Loucy (cell line): ENCODE measurements around the gene CENPU.

Experiments used
- H2AFZ ChIP-seq: fragments of 200-600 bp; sonication (generic); 2 replicates; pipeline ENCODE4 v1.6.0; 2016; ENCODE audit warnings: antibody characterized with exemption, mild to moderate bottlenecking, low read length, moderate library complexity
- H3F3A ChIP-seq: fragments of 200-600 bp; 2 replicates; pipeline ENCODE4 v1.6.0; 2016; ENCODE audit warnings: antibody characterized with exemption, low read depth, mild to moderate bottlenecking
- H3K27me3 ChIP-seq: fragments of 200-600 bp; sonication (generic); 2 replicates; pipeline ENCODE4 v1.6.1; 2014; ENCODE audit warnings: low read length, mild to moderate bottlenecking; ENCODE audit not compliant: insufficient read depth, poor library complexity, severe bottlenecking
- H3K36me3 ChIP-seq: fragments of 200-600 bp; sonication (generic); 2 replicates; pipeline ENCODE4 v1.6.1; 2016; ENCODE audit warnings: low read length; ENCODE audit not compliant: insufficient read depth
- H3K4me1 ChIP-seq: fragments of 200-600 bp; sonication (generic); 2 replicates; pipeline ENCODE4 v1.5.1; 2014; ENCODE audit warnings: low read length, mild to moderate bottlenecking; ENCODE audit not compliant: insufficient read depth, poor library complexity, severe bottlenecking
- H3K4me2 ChIP-seq: fragments of 200-600 bp; sonication (generic); 2 replicates; pipeline ENCODE4 v1.6.0; 2014; ENCODE audit warnings: antibody characterized with exemption, low read length, low read depth, mild to moderate bottlenecking; ENCODE audit not compliant: poor library complexity, severe bottlenecking
- H3K4me3 ChIP-seq: fragments of 200-600 bp; sonication (generic); 2 replicates; pipeline ENCODE4 v1.5.1; 2014; ENCODE audit warnings: low read length, mild to moderate bottlenecking, mixed read lengths; ENCODE audit not compliant: poor library complexity, severe bottlenecking
- H3K79me2 ChIP-seq: fragments of 200-600 bp; sonication (generic); 2 replicates; pipeline ENCODE4 v1.6.1; 2014; ENCODE audit warnings: low read length; ENCODE audit not compliant: insufficient read depth
- H3K9ac ChIP-seq: fragments of 200-600 bp; sonication (generic); 2 replicates; pipeline ENCODE4 v1.6.0; 2014; ENCODE audit warnings: mild to moderate bottlenecking, low read depth, low read length, moderate library complexity; ENCODE audit not compliant: poor library complexity, severe bottlenecking
- H3K9me2 ChIP-seq: fragments of 200-600 bp; sonication (generic); replicated peaks from 2 replicates; pipeline ENCODE4 v1.6.1; 2016; ENCODE audit warnings: low read depth, low read length, mixed read lengths
- H3K9me3 ChIP-seq: fragments of 200-600 bp; sonication (generic); 2 replicates; pipeline ENCODE4 v1.6.1; 2014; ENCODE audit warnings: mild to moderate bottlenecking, antibody characterized with exemption, low read length, low read depth; ENCODE audit not compliant: insufficient read depth
- H4K20me1 ChIP-seq: fragments of 200-600 bp; sonication (generic); 2 replicates; pipeline ENCODE4 v1.6.0; 2014; ENCODE audit warnings: antibody characterized with exemption, low read length, mild to moderate bottlenecking; ENCODE audit not compliant: insufficient read depth, poor library complexity, severe bottlenecking
- EZH2phosphoT487 ChIP-seq: fragments of 200-600 bp; IDR thresholded peaks from 2 replicates; pipeline ENCODE4 v1.6.1; 2018; ENCODE audit warnings: antibody characterized with exemption, mild to moderate bottlenecking, moderate library complexity, borderline replicate concordance
- TF ChIP-seq, protein P1 (sequence below): fragments of 200-600 bp; sonication (generic); conservative IDR thresholded peaks from 2 replicates; pipeline ENCODE4 v1.5.1; 2014; ENCODE audit warnings: mild to moderate bottlenecking, antibody characterized with exemption, low read length

CENPU gene

DNA sequence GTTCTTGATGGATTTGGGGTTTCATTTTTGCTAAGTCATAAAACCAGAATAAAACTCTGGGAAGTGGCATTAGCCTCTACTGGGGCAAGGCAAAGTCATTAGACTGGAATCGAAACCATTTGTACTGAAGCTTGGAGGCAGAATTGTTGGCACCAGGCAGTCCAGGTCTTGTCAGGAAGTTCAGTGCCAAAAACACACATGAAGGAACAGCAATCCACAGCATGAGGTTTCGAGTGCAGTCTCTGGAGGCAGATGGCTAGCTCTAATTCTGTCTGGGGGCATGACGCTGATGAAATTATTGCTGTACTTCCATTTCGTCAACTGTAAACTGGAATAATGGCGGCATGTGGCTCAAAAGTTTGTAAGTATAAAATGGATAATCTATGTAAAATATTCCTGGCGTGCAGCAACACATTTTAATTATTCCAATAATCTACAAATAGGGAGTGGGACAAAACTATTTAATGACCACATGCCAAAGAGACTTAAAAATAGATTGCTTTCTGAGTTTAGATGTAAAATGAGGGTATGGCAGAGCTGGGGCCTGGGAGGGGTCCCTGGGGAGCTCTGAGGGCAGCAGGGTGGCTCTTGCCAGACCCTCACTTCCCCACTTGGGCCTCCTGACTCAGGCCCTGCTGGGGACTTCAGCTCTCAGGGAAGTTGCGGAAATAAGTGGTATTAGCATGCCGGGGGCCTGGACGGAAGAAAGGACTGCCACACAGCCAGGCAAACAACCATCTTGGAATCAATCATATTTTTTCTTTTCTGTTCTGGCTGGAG lies 18.8 kb upstream of the CENPU start:
- Histone ChIP-seq H3F3A (no peaks in the 10 kb centered on the region), H3K4me3 (no peak overlapping the region), H4K20me1 (no peaks in the 10 kb centered on the region), H3K4me1 (no peaks in the 10 kb centered on the region), H3K4me2 (no peak overlapping the region), H3K79me2 (no peaks in the 10 kb centered on the region), H3K27me3 (no peaks in the 10 kb centered on the region), H3K9ac (no peak overlapping the region), H2AFZ (no peak overlapping the region), H3K9me2 (no peaks in the 10 kb centered on the region), H3K9me3 (no peaks in the 10 kb centered on the region), H3K36me3 (no peaks in the 10 kb centered on the region)
- no peak for TF ChIP-seq EZH2phosphoT487
- TF ChIP-seq, protein P1, sequence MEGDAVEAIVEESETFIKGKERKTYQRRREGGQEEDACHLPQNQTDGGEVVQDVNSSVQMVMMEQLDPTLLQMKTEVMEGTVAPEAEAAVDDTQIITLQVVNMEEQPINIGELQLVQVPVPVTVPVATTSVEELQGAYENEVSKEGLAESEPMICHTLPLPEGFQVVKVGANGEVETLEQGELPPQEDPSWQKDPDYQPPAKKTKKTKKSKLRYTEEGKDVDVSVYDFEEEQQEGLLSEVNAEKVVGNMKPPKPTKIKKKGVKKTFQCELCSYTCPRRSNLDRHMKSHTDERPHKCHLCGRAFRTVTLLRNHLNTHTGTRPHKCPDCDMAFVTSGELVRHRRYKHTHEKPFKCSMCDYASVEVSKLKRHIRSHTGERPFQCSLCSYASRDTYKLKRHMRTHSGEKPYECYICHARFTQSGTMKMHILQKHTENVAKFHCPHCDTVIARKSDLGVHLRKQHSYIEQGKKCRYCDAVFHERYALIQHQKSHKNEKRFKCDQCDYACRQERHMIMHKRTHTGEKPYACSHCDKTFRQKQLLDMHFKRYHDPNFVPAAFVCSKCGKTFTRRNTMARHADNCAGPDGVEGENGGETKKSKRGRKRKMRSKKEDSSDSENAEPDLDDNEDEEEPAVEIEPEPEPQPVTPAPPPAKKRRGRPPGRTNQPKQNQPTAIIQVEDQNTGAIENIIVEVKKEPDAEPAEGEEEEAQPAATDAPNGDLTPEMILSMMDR, result no peak

DNA sequence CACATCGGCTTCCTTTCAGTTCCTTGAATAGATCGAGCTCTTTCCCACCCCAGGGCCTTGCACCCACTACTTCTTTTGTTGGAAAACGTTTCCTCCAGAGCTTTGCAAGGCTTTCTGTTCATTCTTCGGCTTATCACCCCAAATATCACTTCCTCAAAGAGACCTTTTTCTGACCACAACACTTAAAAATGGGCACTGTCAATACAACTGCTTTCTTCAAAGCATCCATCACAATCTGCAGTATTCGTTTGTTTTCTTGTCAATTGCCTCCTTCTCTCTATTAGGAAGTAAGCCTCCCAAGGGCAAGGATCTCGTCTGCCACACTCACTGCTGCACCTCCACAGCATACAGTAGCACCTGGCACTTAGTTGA lies 17.7 kb upstream of the CENPU start:
- Histone ChIP-seq H3K9me3 (no peaks in the 10 kb centered on the region), H2AFZ (no peak overlapping the region), H3K79me2 (no peaks in the 10 kb centered on the region), H3K9me2 (no peaks in the 10 kb centered on the region), H3K4me2 (no peak overlapping the region), H3K4me3 (no peak overlapping the region), H3K4me1 (peaks cover 1% of the 10 kb centered on the region), H3K36me3 (no peaks in the 10 kb centered on the region), H4K20me1 (no peaks in the 10 kb centered on the region), H3K9ac (no peak overlapping the region), H3F3A (no peaks in the 10 kb centered on the region), H3K27me3 (no peaks in the 10 kb centered on the region)
- TF ChIP-seq EZH2phosphoT487, result no peak
- TF ChIP-seq, protein P1, result no peak

DNA sequence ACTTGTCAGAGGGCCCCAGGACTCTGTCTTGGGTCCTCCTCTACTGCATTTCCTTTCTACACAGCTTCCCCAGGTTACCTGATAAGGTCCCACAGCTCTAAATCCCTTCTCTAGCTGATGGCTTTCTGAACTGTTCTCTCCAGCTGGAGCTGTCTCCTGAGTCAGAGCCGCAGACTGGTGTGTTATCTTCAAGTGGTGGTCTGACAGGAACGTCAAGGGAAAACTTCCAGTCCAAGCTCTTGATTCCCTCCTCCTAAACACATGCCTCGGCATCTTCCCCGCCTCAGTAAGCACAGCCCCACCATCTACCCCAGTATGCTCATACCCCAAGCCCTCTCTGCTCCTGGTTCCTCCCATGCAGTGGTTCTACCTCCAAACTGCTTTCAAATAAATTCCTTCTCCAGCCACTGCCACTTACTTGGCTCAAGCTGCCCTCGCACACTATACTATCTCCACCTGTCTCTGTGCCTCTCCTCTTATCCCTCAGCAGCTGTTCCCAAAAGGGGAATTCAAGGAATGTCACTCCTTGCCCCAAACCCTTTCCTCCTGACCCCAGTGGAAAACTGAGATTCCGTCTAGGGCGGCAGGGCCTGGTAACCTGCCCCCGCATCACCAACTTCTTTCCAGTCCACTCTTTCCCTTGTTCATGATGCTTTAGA lies 17.2 kb upstream of the CENPU start:
- Histone ChIP-seq H3K9me3 (no peaks in the 10 kb centered on the region), H3K4me1 (peaks cover 6% of the 10 kb centered on the region), H3K4me2 (no peak overlapping the region), H3K9me2 (no peaks in the 10 kb centered on the region), H4K20me1 (no peaks in the 10 kb centered on the region), H3K79me2 (no peaks in the 10 kb centered on the region), H3F3A (no peaks in the 10 kb centered on the region), H3K27me3 (no peaks in the 10 kb centered on the region), H3K36me3 (no peaks in the 10 kb centered on the region), H3K4me3 (no peak overlapping the region), H3K9ac (no peak overlapping the region), H2AFZ (no peak overlapping the region)
- TF ChIP-seq EZH2phosphoT487, result no peak
- TF ChIP-seq, protein P1, result no peak
